Ishikawa (cell line): ENCODE results near the gene RAX2.

Experiments
- CEBPB ChIP-seq: IDR thresholded peaks from 2 replicates; pipeline ENCODE4 v1.6.1; 2012
- CREB1 ChIP-seq: IDR thresholded peaks from 2 replicates; pipeline ENCODE4 v1.6.1; 2012; ENCODE audit warnings: low read depth
- EGR1 ChIP-seq: IDR thresholded peaks from 2 replicates; pipeline ENCODE4 v1.6.1; 2012
- EP300 ChIP-seq: IDR thresholded peaks from 2 replicates; pipeline ENCODE4 v1.6.1; 2012; ENCODE audit warnings: borderline replicate concordance
- FOXM1 ChIP-seq: IDR thresholded peaks from 2 replicates; pipeline ENCODE4 v1.6.1; 2012; ENCODE audit warnings: low read depth, borderline replicate concordance
- NFIC ChIP-seq: IDR thresholded peaks from 2 replicates; pipeline ENCODE4 v1.6.1; 2012
- RAD21 ChIP-seq: IDR thresholded peaks from 2 replicates; pipeline ENCODE4 v1.6.1; 2012; ENCODE audit warnings: low read depth
- TAF1 ChIP-seq: IDR thresholded peaks from 2 replicates; pipeline ENCODE4 v1.6.1; 2012; ENCODE audit warnings: low read depth, mild to moderate bottlenecking
- TCF12 ChIP-seq: IDR thresholded peaks from 2 replicates; pipeline ENCODE4 v1.6.1; 2012; ENCODE audit warnings: low read depth
- TEAD4 ChIP-seq: IDR thresholded peaks from 2 replicates; pipeline ENCODE4 v1.6.1; 2012
- USF1 ChIP-seq: IDR thresholded peaks from 2 replicates; pipeline ENCODE4 v1.6.1; 2012
- YY1 ChIP-seq: IDR thresholded peaks from 2 replicates; pipeline ENCODE4 v1.6.1; 2012; ENCODE audit warnings: low read depth
- ZBTB7A ChIP-seq: IDR thresholded peaks from 2 replicates; pipeline ENCODE4 v1.6.1; 2012; ENCODE audit warnings: low read depth
- TF ChIP-seq, protein P1 (sequence below): IDR thresholded peaks from 2 replicates; pipeline ENCODE4 v1.6.1; 2012; ENCODE audit warnings: low read depth, mild to moderate bottlenecking
- TF ChIP-seq, protein P2 (sequence below): IDR thresholded peaks from 2 replicates; pipeline ENCODE4 v1.6.1; 2012

Gene RAX2

GRCh38 chr19:3814648-3815047, 42.6 kb upstream of the RAX2 start:
- TF ChIP-seq, protein P1, sequence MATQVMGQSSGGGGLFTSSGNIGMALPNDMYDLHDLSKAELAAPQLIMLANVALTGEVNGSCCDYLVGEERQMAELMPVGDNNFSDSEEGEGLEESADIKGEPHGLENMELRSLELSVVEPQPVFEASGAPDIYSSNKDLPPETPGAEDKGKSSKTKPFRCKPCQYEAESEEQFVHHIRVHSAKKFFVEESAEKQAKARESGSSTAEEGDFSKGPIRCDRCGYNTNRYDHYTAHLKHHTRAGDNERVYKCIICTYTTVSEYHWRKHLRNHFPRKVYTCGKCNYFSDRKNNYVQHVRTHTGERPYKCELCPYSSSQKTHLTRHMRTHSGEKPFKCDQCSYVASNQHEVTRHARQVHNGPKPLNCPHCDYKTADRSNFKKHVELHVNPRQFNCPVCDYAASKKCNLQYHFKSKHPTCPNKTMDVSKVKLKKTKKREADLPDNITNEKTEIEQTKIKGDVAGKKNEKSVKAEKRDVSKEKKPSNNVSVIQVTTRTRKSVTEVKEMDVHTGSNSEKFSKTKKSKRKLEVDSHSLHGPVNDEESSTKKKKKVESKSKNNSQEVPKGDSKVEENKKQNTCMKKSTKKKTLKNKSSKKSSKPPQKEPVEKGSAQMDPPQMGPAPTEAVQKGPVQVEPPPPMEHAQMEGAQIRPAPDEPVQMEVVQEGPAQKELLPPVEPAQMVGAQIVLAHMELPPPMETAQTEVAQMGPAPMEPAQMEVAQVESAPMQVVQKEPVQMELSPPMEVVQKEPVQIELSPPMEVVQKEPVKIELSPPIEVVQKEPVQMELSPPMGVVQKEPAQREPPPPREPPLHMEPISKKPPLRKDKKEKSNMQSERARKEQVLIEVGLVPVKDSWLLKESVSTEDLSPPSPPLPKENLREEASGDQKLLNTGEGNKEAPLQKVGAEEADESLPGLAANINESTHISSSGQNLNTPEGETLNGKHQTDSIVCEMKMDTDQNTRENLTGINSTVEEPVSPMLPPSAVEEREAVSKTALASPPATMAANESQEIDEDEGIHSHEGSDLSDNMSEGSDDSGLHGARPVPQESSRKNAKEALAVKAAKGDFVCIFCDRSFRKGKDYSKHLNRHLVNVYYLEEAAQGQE: no peak

- TF ChIP-seq EP300 (no peak), CEBPB (no peak), FOXM1 (no peak), TCF12 (no peak), TEAD4 (no peak), RAD21 (no peak), TAF1 (no peak), NFIC (no peak)
- TF ChIP-seq, protein P2, sequence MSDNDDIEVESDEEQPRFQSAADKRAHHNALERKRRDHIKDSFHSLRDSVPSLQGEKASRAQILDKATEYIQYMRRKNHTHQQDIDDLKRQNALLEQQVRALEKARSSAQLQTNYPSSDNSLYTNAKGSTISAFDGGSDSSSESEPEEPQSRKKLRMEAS: no peak
- TF ChIP-seq, protein P1: no peak
Observed at GRCh38 chr19:3813473-3814392, 41.7 kb upstream of the RAX2 start.

DNA sequence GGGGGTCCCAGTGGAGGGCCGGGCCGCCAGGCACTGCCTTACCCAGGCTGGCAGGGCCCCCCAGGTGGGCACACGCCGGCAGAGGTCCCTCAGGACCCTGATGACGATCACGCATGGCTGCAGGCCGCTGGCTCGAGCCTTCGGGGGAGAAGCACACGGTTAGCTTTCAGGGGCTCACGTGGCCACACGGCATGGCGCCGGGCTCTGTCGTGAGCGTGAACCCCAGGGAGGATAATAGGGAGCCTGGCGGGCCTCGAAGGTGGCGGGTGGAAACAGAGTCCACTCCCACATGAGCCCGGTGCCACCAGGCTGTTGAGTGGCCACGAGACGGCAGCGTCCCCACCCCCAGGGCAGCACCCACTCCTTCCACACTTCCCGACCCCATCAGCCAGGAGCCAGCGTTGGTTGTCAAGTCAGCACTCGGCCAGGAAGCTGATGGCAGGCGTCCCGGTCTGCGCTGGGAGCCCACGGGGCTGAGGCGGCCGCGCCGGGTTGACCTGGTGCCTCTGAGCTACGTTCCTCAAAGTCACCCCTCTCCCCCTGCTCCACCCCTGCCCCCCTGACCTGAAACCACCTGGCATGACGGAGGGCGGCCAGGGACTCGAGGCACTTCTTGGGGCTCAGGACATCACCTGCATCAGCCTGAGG, 38.8 kb upstream of the RAX2 start:
- TF ChIP-seq EGR1 (no peak), USF1 (peak; percentile 42; the same call in 1 of the 2 replicates)

DNA sequence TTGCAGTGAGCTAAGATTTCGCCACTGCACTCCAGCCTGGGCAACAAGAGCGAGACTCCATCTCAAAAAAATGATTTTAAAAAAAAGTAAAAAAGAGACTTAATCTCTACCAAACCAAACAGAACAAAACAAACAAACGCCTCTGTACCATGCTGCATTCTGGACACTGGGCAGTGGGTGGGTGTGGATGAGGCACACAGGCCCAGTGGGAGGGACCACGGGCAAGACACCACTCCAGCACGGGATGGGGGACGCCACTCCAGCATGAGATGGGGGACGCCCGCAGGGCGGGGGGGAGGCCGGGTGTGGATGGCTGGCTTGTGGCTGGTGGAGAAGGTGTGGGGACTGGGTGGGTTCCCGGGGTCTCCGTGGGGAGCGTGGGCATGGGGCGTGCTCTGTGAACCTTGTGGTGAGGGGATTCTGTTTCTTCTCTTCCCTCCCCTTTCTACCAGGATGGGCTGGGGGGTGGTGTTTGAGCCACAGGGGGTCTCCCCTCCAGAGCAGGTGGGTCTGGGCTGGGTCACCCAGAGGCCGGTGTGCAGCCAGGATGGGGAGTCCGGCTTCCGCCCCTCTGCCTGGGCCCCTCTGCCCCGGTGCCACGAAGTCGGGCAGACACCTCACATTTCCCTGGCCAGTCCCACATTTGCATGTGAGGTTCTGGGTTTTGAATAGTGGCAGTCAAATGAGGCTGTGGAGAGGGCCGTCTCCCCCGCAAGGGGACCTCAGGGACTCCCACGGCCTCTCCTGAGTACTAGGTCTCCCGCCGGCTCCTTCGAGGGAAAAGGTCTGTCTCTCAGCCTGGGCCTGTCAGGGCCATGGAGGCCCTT, 38.1 kb upstream of the RAX2 start:
- no peak for TF ChIP-seq TEAD4
- no peak for TF ChIP-seq TAF1
- no peak for TF ChIP-seq ZBTB7A
- no peak for TF ChIP-seq CREB1
- TF ChIP-seq, protein P2: no peak
- no peak for TF ChIP-seq TCF12
- TF ChIP-seq, protein P1: no peak
- no peak for TF ChIP-seq RAD21
- TF ChIP-seq FOXM1: no peak
- no peak for TF ChIP-seq EP300
- no peak for TF ChIP-seq YY1
- no peak for TF ChIP-seq CEBPB
- no peak for TF ChIP-seq NFIC
